SK-N-MC (cell line): ENCODE measurements around the gene RBPJ.

Experiments used
- EZH2 ChIP-seq: fragments of 200-600 bp; sonication (generic); IDR thresholded peaks from one replicate; pipeline ENCODE4 v1.6.1; 2017; ENCODE audit warnings: antibody characterized with exemption
- FOXP2 ChIP-seq: optimal IDR thresholded peaks from 2 replicates; pipeline ENCODE3; 2011; ENCODE audit warnings: mild to moderate bottlenecking, moderate library complexity; ENCODE audit not compliant: insufficient read depth; ENCODE audit errors: extremely low read length, control extremely low read depth
- POLR2AphosphoS5 ChIP-seq: IDR thresholded peaks from 2 replicates; pipeline ENCODE4 v1.6.1; 2012; ENCODE audit warnings: mild to moderate bottlenecking, low read depth, low read length, borderline replicate concordance

- TF ChIP-seq POLR2AphosphoS5 (no peak), EZH2 (no peak), FOXP2 (no peak)
These were observed 63.7 kb downstream of the RBPJ start for GRCh38 chr4:26384380-26385057.
